ENCODE measurements around the gene EQTN. TPM values are rescaled to one million over a fixed set of nuclear protein-coding genes. Genes with fewer than 3 reads are reported as not detected.

The EQTN gene
- total and polyA plus RNA-seq, 10 of the 15 experiments (the other 5 are each of a cell fraction or from before 2014, with no cell fraction given), result not detected

DNA sequence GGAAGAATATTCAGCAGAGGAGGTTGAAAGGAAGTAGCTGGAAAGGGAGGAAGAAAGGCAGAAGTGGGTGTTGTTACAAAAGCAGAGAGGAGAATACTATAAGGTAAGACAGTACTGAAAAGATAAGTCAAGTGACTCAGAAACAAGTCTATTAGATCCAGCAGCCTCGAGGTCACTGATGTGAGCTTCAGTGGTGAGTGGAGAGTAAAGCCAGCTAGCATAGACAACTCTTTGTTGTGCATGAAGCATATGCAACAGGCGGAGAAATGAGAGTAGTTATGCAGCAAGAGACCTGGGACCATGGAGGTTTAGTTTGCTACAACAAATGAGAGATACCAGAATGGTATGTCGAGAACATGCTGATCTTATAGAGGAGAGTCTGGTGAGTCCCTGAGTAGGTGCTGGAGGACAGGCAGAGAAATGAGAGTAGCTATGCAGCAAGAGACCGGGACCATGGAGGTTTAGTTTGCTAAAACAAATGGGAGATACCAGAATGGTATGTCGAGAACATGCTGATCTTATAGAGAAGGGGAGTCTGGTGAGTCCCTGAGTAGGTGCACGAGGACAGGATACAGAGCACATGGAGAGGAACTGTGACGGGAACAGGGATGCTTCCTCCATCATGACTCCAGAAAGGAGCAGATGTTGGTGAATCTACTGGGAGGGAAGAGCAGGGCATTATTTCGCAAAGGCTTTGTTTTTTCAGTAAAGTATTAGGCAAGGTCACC lies 36.0 kb downstream of the EQTN start (continued):
- TF ChIP-seq, protein P1, sequence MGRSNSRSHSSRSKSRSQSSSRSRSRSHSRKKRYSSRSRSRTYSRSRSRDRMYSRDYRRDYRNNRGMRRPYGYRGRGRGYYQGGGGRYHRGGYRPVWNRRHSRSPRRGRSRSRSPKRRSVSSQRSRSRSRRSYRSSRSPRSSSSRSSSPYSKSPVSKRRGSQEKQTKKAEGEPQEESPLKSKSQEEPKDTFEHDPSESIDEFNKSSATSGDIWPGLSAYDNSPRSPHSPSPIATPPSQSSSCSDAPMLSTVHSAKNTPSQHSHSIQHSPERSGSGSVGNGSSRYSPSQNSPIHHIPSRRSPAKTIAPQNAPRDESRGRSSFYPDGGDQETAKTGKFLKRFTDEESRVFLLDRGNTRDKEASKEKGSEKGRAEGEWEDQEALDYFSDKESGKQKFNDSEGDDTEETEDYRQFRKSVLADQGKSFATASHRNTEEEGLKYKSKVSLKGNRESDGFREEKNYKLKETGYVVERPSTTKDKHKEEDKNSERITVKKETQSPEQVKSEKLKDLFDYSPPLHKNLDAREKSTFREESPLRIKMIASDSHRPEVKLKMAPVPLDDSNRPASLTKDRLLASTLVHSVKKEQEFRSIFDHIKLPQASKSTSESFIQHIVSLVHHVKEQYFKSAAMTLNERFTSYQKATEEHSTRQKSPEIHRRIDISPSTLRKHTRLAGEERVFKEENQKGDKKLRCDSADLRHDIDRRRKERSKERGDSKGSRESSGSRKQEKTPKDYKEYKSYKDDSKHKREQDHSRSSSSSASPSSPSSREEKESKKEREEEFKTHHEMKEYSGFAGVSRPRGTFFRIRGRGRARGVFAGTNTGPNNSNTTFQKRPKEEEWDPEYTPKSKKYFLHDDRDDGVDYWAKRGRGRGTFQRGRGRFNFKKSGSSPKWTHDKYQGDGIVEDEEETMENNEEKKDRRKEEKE (IDR thresholded peaks at IDR 0.05), result no peak
- TF ChIP-seq TBL1XR1 (IDR thresholded peaks at IDR 0.05; ENCODE audit: low read depth, low read length) (no peak), CHD4 (IDR thresholded peaks at IDR 0.05) (no peak), MTA2 (IDR thresholded peaks at IDR 0.05; ENCODE audit: low read depth) (no peak)
- TF ChIP-seq, protein P2, sequence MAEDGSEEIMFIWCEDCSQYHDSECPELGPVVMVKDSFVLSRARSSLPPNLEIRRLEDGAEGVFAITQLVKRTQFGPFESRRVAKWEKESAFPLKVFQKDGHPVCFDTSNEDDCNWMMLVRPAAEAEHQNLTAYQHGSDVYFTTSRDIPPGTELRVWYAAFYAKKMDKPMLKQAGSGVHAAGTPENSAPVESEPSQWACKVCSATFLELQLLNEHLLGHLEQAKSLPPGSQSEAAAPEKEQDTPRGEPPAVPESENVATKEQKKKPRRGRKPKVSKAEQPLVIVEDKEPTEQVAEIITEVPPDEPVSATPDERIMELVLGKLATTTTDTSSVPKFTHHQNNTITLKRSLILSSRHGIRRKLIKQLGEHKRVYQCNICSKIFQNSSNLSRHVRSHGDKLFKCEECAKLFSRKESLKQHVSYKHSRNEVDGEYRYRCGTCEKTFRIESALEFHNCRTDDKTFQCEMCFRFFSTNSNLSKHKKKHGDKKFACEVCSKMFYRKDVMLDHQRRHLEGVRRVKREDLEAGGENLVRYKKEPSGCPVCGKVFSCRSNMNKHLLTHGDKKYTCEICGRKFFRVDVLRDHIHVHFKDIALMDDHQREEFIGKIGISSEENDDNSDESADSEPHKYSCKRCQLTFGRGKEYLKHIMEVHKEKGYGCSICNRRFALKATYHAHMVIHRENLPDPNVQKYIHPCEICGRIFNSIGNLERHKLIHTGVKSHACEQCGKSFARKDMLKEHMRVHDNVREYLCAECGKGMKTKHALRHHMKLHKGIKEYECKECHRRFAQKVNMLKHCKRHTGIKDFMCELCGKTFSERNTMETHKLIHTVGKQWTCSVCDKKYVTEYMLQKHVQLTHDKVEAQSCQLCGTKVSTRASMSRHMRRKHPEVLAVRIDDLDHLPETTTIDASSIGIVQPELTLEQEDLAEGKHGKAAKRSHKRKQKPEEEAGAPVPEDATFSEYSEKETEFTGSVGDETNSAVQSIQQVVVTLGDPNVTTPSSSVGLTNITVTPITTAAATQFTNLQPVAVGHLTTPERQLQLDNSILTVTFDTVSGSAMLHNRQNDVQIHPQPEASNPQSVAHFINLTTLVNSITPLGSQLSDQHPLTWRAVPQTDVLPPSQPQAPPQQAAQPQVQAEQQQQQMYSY (CRISPR knock-in tag; IDR thresholded peaks at IDR 0.05), result no peak
